Measurements from ENCODE around the gene PACRG.

PACRG gene

GRCh38 chr6:163332575-163332974, 604.8 kb downstream of the PACRG start:
- Histone ChIP-seq H3K36me3 (ENCODE audit: control insufficient read depth in 1 of 2, insufficient read depth in 2 of 2, low read length in 2 of 2) (no peaks in the 10 kb centered on the region), H3K4me1 (ENCODE audit: control insufficient read depth in 1 of 2, insufficient read depth in 2 of 2, low read length in 2 of 2) (no peaks in the 10 kb centered on the region), H3K4me2 (ENCODE audit: low read length) (no peak overlapping the region), H4K8ac (ENCODE audit: low read depth, low read length) (no peak overlapping the region), H3K27ac (ENCODE audit: low read depth, low read length) (no peak overlapping the region), H3K79me2 (ENCODE audit: control insufficient read depth, insufficient read depth, low read length, poor library complexity) (no peaks in the 10 kb centered on the region), H3K27me3 (ENCODE audit: insufficient read depth, low read length) (no peaks in the 10 kb centered on the region), H2BK120ac (ENCODE audit: insufficient read depth, low read length, poor library complexity) (no peak overlapping the region), H2BK5ac (ENCODE audit: low read depth, low read length, poor library complexity) (no peak overlapping the region), H3K9ac (ENCODE audit: low read length) (no peak overlapping the region), H3K23ac (ENCODE audit: low read length) (no peak overlapping the region), H4K12ac (ENCODE audit: low read depth, low read length) (no peak overlapping the region), H3K18ac (ENCODE audit: low read length) (no peak overlapping the region), H3K79me1 (ENCODE audit: low read length) (no peaks in the 10 kb centered on the region), H2AFZ (ENCODE audit: insufficient read depth, low read length, poor library complexity) (no peak overlapping the region), H3K14ac (ENCODE audit: low read length) (no peak overlapping the region), H2AK5ac (ENCODE audit: low read length) (no peak overlapping the region), H2BK12ac (ENCODE audit: low read length) (no peak overlapping the region), H3K4ac (ENCODE audit: low read depth, low read length) (no peak overlapping the region), H3K9me3 (ENCODE audit: insufficient read depth, low read depth, low read length) (no peaks in the 10 kb centered on the region), H4K91ac (ENCODE audit: low read depth, low read length) (no peak overlapping the region), H3K4me3 (ENCODE audit: low read depth, low read length) (no peak overlapping the region)
- no CpG with 5 or more reads among the region's 7 CpGs for WGBS (ENCODE audit: extremely low coverage, insufficient coverage, insufficient read length)
- DNase-seq, result peak in 1 of 2 donors; percentile 53

DNA sequence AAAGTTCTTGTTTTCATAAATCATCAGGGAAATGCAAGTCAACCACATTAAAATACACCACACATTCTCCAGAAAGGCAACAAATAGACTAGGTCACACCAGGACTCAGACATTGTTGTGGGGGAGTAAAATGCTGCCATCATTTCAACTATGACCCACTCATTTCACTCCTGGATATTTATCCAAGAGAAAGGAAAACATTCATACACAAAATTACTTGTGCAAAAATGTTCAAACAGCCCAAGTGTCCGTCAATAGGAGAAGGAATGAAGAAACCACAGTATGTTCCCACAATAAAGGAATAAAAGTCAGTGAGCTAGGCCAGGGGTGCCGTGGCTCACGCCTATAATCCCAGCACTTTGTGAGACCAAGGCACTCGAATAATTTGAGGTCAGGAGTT, 605.3 kb downstream of the PACRG start:
- no peak overlapping the region for H4K8ac ChIP-seq (ENCODE audit: low read depth, low read length)
- no peak overlapping the region for H3K23ac ChIP-seq (ENCODE audit: low read length)
- H2BK5ac ChIP-seq (ENCODE audit: low read depth, low read length, poor library complexity), result no peak overlapping the region
- no peak overlapping the region for H4K91ac ChIP-seq (ENCODE audit: low read depth, low read length)
- H3K4me1 ChIP-seq (ENCODE audit: control insufficient read depth in 1 of 2, insufficient read depth in 2 of 2, low read length in 2 of 2), result no peaks in the 10 kb centered on the region
- H3K18ac ChIP-seq (ENCODE audit: low read length), result no peak overlapping the region
- H3K14ac ChIP-seq (ENCODE audit: low read length), result no peak overlapping the region
- no peak overlapping the region for H3K4ac ChIP-seq (ENCODE audit: low read depth, low read length)
- no peaks in the 10 kb centered on the region for H3K27me3 ChIP-seq (ENCODE audit: insufficient read depth, low read length)
- no peak overlapping the region for H3K4me2 ChIP-seq (ENCODE audit: low read length)
- DNase-seq, result no peak
- no peak overlapping the region for H2AK5ac ChIP-seq (ENCODE audit: low read length)
- H2BK120ac ChIP-seq (ENCODE audit: insufficient read depth, low read length, poor library complexity), result no peak overlapping the region
- no peaks in the 10 kb centered on the region for H3K79me2 ChIP-seq (ENCODE audit: control insufficient read depth, insufficient read depth, low read length, poor library complexity)
- H3K4me3 ChIP-seq (ENCODE audit: low read depth, low read length), result no peak overlapping the region
- H2AFZ ChIP-seq (ENCODE audit: insufficient read depth, low read length, poor library complexity), result no peak overlapping the region
- WGBS (ENCODE audit: extremely low coverage, insufficient coverage, insufficient read length), result no CpG with 5 or more reads among the region's 4 CpGs
- H3K27ac ChIP-seq (ENCODE audit: low read depth, low read length), result no peak overlapping the region
- no peaks in the 10 kb centered on the region for H3K36me3 ChIP-seq (ENCODE audit: control insufficient read depth in 1 of 2, insufficient read depth in 2 of 2, low read length in 2 of 2)
- no peak overlapping the region for H4K12ac ChIP-seq (ENCODE audit: low read depth, low read length)
- H3K79me1 ChIP-seq (ENCODE audit: low read length), result no peaks in the 10 kb centered on the region
- H3K9ac ChIP-seq (ENCODE audit: low read length), result no peak overlapping the region
- no peaks in the 10 kb centered on the region for H3K9me3 ChIP-seq (ENCODE audit: insufficient read depth, low read depth, low read length)
- H2BK12ac ChIP-seq (ENCODE audit: low read length), result no peak overlapping the region

DNA sequence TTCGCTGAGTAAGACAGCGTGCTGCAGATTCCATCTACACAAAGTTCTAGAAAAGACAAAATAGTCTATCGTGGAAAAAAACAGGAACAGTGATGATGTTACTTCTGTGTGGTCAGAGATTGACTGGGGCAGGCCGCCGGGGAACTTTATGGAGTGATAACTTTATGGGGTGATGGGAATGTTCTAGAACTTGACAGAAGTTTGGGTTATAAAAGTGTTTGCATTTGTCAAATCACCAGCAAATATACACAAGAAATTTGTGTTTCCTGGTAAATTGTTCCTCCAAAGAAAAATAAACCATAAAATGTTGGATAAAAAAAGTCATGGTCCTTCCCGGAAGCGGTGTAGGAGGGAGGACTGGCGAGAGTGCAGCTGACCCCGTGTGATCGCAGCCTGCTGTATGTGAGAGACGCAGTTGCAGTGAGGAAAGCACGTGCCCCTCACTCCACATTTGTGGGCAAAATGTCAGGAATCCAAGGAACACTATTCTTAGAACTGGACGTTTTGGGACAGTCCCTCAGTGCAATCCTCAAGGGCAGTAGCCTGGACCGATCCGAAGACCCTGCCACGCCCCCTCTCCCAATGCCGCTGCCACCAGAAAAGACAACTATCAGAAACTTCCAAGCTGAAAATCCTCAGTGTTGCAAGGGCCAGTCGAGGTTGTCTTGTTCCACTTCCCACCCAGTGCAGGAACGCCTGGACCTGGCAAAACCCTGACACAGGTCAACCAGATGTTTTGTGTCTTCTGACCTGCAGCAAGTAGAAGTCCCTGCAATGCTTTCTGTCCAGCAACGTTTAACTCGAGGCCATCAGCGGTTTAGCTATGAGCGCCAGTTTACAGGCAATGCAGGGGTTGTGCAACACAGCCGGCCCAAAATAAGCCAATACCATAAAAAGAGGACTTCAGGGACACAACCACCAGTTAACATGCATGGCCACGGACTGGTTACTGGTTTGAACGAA, 606.2 kb downstream of the PACRG start:
- H3K4me3 ChIP-seq (ENCODE audit: low read depth, low read length), result no peak overlapping the region
- H3K9ac ChIP-seq (ENCODE audit: low read length), result no peak overlapping the region
- H4K8ac ChIP-seq (ENCODE audit: low read depth, low read length), result no peak overlapping the region
- H2AK5ac ChIP-seq (ENCODE audit: low read length), result no peak overlapping the region
- DNase-seq, result peak in 1 of 2 donors; percentile 23
- no peak overlapping the region for H3K4me2 ChIP-seq (ENCODE audit: low read length)
- no peak overlapping the region for H2BK120ac ChIP-seq (ENCODE audit: insufficient read depth, low read length, poor library complexity)
- no CpG with 5 or more reads among the region's 26 CpGs for WGBS (ENCODE audit: extremely low coverage, insufficient coverage, insufficient read length)
- H2BK12ac ChIP-seq (ENCODE audit: low read length), result no peak overlapping the region
- no peaks in the 10 kb centered on the region for H3K9me3 ChIP-seq (ENCODE audit: insufficient read depth, low read depth, low read length)
- H3K23ac ChIP-seq (ENCODE audit: low read length), result no peak overlapping the region
- no peak overlapping the region for H3K4ac ChIP-seq (ENCODE audit: low read depth, low read length)
- H4K12ac ChIP-seq (ENCODE audit: low read depth, low read length), result no peak overlapping the region
- H3K4me1 ChIP-seq (ENCODE audit: control insufficient read depth in 1 of 2, insufficient read depth in 2 of 2, low read length in 2 of 2), result no peaks in the 10 kb centered on the region
- H3K14ac ChIP-seq (ENCODE audit: low read length), result no peak overlapping the region
- H2AFZ ChIP-seq (ENCODE audit: insufficient read depth, low read length, poor library complexity), result peak overlapping the region; percentile 8
- H3K79me1 ChIP-seq (ENCODE audit: low read length), result no peaks in the 10 kb centered on the region
- no peak overlapping the region for H3K27ac ChIP-seq (ENCODE audit: low read depth, low read length)
- no peaks in the 10 kb centered on the region for H3K79me2 ChIP-seq (ENCODE audit: control insufficient read depth, insufficient read depth, low read length, poor library complexity)
- H2BK5ac ChIP-seq (ENCODE audit: low read depth, low read length, poor library complexity), result no peak overlapping the region
- H4K91ac ChIP-seq (ENCODE audit: low read depth, low read length), result no peak overlapping the region
- no peaks in the 10 kb centered on the region for H3K36me3 ChIP-seq (ENCODE audit: control insufficient read depth in 1 of 2, insufficient read depth in 2 of 2, low read length in 2 of 2)
- H3K27me3 ChIP-seq (ENCODE audit: insufficient read depth, low read length), result no peaks in the 10 kb centered on the region
- H3K18ac ChIP-seq (ENCODE audit: low read length), result no peak overlapping the region

DNA sequence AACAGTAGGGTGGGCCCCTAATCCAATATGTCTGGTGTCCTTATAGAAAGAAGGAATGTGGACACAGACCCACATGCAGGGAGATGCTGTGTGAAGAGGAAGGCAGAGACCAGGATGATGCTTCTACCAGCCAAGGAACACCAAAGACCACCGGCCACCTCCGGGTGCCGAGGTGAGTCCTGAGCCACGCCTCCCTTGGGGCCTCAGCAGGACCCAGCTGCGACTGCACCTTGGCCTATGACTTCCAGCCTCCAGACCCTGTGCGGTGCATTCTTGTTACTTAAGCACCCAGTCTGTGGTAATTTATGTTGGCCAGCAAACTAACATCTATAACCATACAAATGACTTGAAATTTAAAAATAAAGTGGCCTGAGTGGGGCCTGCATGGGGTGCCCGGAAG, 607.3 kb downstream of the PACRG start:
- Histone ChIP-seq H2BK5ac (ENCODE audit: low read depth, low read length, poor library complexity) (no peak overlapping the region), H3K14ac (ENCODE audit: low read length) (no peak overlapping the region), H4K91ac (ENCODE audit: low read depth, low read length) (no peak overlapping the region), H3K4ac (ENCODE audit: low read depth, low read length) (no peak overlapping the region), H3K79me2 (ENCODE audit: control insufficient read depth, insufficient read depth, low read length, poor library complexity) (no peaks in the 10 kb centered on the region), H2AK5ac (ENCODE audit: low read length) (no peak overlapping the region), H3K36me3 (ENCODE audit: control insufficient read depth in 1 of 2, insufficient read depth in 2 of 2, low read length in 2 of 2) (no peaks in the 10 kb centered on the region), H3K27me3 (ENCODE audit: insufficient read depth, low read length) (no peaks in the 10 kb centered on the region), H2AFZ (ENCODE audit: insufficient read depth, low read length, poor library complexity) (no peak overlapping the region), H3K9ac (ENCODE audit: low read length) (no peak overlapping the region), H4K12ac (ENCODE audit: low read depth, low read length) (no peak overlapping the region), H3K27ac (ENCODE audit: low read depth, low read length) (no peak overlapping the region), H3K18ac (ENCODE audit: low read length) (no peak overlapping the region), H2BK12ac (ENCODE audit: low read length) (no peak overlapping the region), H2BK120ac (ENCODE audit: insufficient read depth, low read length, poor library complexity) (no peak overlapping the region), H3K79me1 (ENCODE audit: low read length) (no peaks in the 10 kb centered on the region), H3K4me3 (ENCODE audit: low read depth, low read length) (no peak overlapping the region), H3K23ac (ENCODE audit: low read length) (no peak overlapping the region), H3K4me2 (ENCODE audit: low read length) (no peak overlapping the region), H4K8ac (ENCODE audit: low read depth, low read length) (no peak overlapping the region), H3K9me3 (ENCODE audit: insufficient read depth, low read depth, low read length) (no peaks in the 10 kb centered on the region), H3K4me1 (ENCODE audit: control insufficient read depth in 1 of 2, insufficient read depth in 2 of 2, low read length in 2 of 2) (no peaks in the 10 kb centered on the region)
- DNase-seq, result no peak
- no CpG with 5 or more reads among the region's 7 CpGs for WGBS (ENCODE audit: extremely low coverage, insufficient coverage, insufficient read length)
